HEK293T (cell line): ENCODE results near the gene AP3D1.

Experiments used
- ARNT ChIP-seq: fragments of 450-650 bp; IDR thresholded peaks from 2 replicates; pipeline ENCODE4 v1.6.1; 2017; ENCODE audit warnings: mild to moderate bottlenecking
- BHLHE40 ChIP-seq: fragments of 450-650 bp; IDR thresholded peaks from 2 replicates; pipeline ENCODE4 v1.6.1; 2016; ENCODE audit warnings: mild to moderate bottlenecking, moderate library complexity, borderline replicate concordance
- FOXA1 ChIP-seq: fragments of 450-650 bp; IDR thresholded peaks from 2 replicates; pipeline ENCODE4 v1.6.1; 2016; ENCODE audit warnings: mild to moderate bottlenecking
- FOXK2 ChIP-seq: fragments of 450-650 bp; IDR thresholded peaks from 2 replicates; pipeline ENCODE4 v1.6.1; 2016; ENCODE audit warnings: mild to moderate bottlenecking
- FOXM1 ChIP-seq: fragments of 450-650 bp; IDR thresholded peaks from 2 replicates; pipeline ENCODE4 v1.6.1; 2017; ENCODE audit warnings: mild to moderate bottlenecking, borderline replicate concordance
- HDGF ChIP-seq: fragments of 450-650 bp; IDR thresholded peaks from 2 replicates; pipeline ENCODE4 v1.6.1; 2017; ENCODE audit warnings: antibody characterized with exemption, borderline replicate concordance
- LEF1 ChIP-seq: fragments of 450-650 bp; IDR thresholded peaks from 2 replicates; pipeline ENCODE4 v1.6.1; 2017; ENCODE audit warnings: mild to moderate bottlenecking, borderline replicate concordance
- PKNOX1 ChIP-seq: fragments of 450-650 bp; IDR thresholded peaks from 2 replicates; pipeline ENCODE4 v1.6.1; 2016
- SUZ12 ChIP-seq: fragments of 450-650 bp; IDR thresholded peaks from 2 replicates; pipeline ENCODE4 v1.6.1; 2016; ENCODE audit warnings: mild to moderate bottlenecking

DNA sequence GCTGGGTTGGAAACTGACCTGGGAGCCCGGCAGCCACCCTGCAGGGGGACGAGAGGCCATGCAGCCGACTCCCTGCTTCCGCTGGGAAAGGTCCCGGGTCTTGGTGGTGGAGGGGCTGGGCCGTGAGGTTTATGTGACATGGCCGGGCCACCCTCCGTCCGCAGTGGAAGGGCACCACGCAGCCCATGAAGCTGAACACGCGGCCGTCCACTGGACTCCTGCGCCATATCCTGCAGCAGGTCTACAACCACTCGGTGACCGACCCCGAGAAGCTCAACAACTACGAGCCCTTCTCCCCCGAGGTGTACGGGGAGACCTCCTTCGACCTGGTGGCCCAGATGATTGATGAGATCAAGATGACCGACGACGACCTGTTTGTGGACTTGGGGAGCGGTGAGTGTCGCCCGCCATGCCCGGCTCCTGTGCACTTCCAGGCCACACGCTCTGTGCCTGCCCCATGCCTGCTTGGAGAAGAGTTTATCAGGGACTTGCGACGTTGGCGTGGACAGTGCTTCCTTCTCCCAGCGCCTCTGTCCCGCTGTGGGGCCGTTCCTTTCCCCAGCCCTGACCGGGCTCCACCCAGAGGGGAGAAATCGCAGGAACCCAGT, 39.6 kb upstream of the AP3D1 start:
- no peak for TF ChIP-seq BHLHE40
- TF ChIP-seq FOXM1, result no peak
- TF ChIP-seq ARNT, result no peak
- TF ChIP-seq FOXA1, result no peak
- TF ChIP-seq HDGF, result no peak
- TF ChIP-seq PKNOX1, result no peak
- no peak for TF ChIP-seq SUZ12
- no peak for TF ChIP-seq LEF1
- TF ChIP-seq FOXK2, result no peak
